MM.1S (cell line): ENCODE results near the gene PCDH9.

Source experiments
- DNase-seq: peaks from one replicate; pipeline ENCODE4 v3.0.0-alpha.2; 2015
- H2AFZ ChIP-seq: fragments of 300-600 bp; sonication (generic); 2 replicates; pipeline ENCODE4 v1.6.0; 2016; ENCODE audit warnings: antibody characterized with exemption, low read length
- H3F3A ChIP-seq: fragments of 300-600 bp; sonication (generic); 2 replicates; pipeline ENCODE4 v1.6.1; 2016; ENCODE audit warnings: mild to moderate bottlenecking, antibody characterized with exemption, low read length, moderate library complexity, mixed read lengths; ENCODE audit not compliant: insufficient read depth
- H3K27ac ChIP-seq: fragments of 300-600 bp; sonication (generic); 2 replicates; pipeline ENCODE4 v1.5.1; 2016; ENCODE audit warnings: mild to moderate bottlenecking, low read length
- H3K27me3 ChIP-seq: fragments of 300-600 bp; sonication (generic); replicated peaks from 2 replicates; pipeline ENCODE4 v1.6.0; 2016; ENCODE audit warnings: low read length; ENCODE audit not compliant: insufficient read depth
- H3K36me3 ChIP-seq: fragments of 300-600 bp; sonication (generic); replicated peaks from 2 replicates; pipeline ENCODE4 v1.6.1; 2016; ENCODE audit warnings: mild to moderate bottlenecking, low read length, mixed read lengths; ENCODE audit not compliant: insufficient read depth
- H3K4me1 ChIP-seq: fragments of 300-600 bp; sonication (generic); 2 replicates; pipeline ENCODE4 v1.6.1; 2016; ENCODE audit warnings: low read length, mixed read lengths
- H3K4me2 ChIP-seq: fragments of 300-600 bp; sonication (generic); 2 replicates; pipeline ENCODE4 v1.6.0; 2016; ENCODE audit warnings: low read depth, low read length
- H3K4me3 ChIP-seq: fragments of 300-600 bp; sonication (generic); 2 replicates; pipeline ENCODE4 v1.5.1; 2016; ENCODE audit warnings: low read length, mixed read lengths
- H3K79me2 ChIP-seq: fragments of 300-600 bp; sonication (generic); 2 replicates; pipeline ENCODE4 v1.6.1; 2016; ENCODE audit warnings: mixed run types, low read length, mixed read lengths
- H3K9ac ChIP-seq: fragments of 300-600 bp; sonication (generic); 2 replicates; pipeline ENCODE4 v1.6.1; 2016; ENCODE audit warnings: low read length, mixed read lengths
- H3K9me2 ChIP-seq: fragments of 300-600 bp; sonication (generic); replicated peaks from 2 replicates; pipeline ENCODE4 v1.6.1; 2016; ENCODE audit warnings: mild to moderate bottlenecking, low read length, mixed read lengths; ENCODE audit not compliant: insufficient read depth
- H3K9me3 ChIP-seq: fragments of 300-600 bp; sonication (generic); replicated peaks from 2 replicates; pipeline ENCODE4 v1.6.1; 2016; ENCODE audit warnings: mild to moderate bottlenecking, low read length, mixed read lengths; ENCODE audit not compliant: insufficient read depth
- H4K20me1 ChIP-seq: fragments of 300-600 bp; sonication (generic); 2 replicates; pipeline ENCODE4 v1.6.1; 2016; ENCODE audit warnings: mild to moderate bottlenecking, low read length, moderate library complexity, mixed read lengths; ENCODE audit not compliant: insufficient read depth
- CTCF ChIP-seq: fragments of 300-600 bp; sonication (generic); IDR thresholded peaks from 2 replicates; pipeline ENCODE4 v1.5.1; 2016; ENCODE audit warnings: antibody characterized with exemption, low read length, mixed read lengths
- EZH2 ChIP-seq: fragments of 300-600 bp; sonication (generic); optimal IDR thresholded peaks from 2 replicates; pipeline ENCODE3; 2017; ENCODE audit warnings: low read depth, mild to moderate bottlenecking, antibody characterized with exemption, low read length, mixed read lengths
- EZH2phosphoT487 ChIP-seq: fragments of 300-600 bp; sonication (generic); IDR thresholded peaks from 2 replicates; pipeline ENCODE4 v1.6.1; 2018; ENCODE audit warnings: antibody characterized with exemption, low read length

The PCDH9 gene

GRCh38 chr13:67107979-67108378 is 122.2 kb downstream of the PCDH9 start:
- no peak overlapping the region for H3K27ac ChIP-seq
- no peaks in the 10 kb centered on the region for H3K4me1 ChIP-seq
- no peaks in the 10 kb centered on the region for H3K27me3 ChIP-seq
- no peaks in the 10 kb centered on the region for H3K36me3 ChIP-seq
- no peaks in the 10 kb centered on the region for H3K79me2 ChIP-seq
- no peak for TF ChIP-seq EZH2phosphoT487
- TF ChIP-seq CTCF, result no peak
- no peak for TF ChIP-seq EZH2
- DNase-seq, result no peak
- no peak overlapping the region for H2AFZ ChIP-seq
- H3K9me2 ChIP-seq, result no peaks in the 10 kb centered on the region
- no peaks in the 10 kb centered on the region for H3K9me3 ChIP-seq
- H3F3A ChIP-seq, result no peaks in the 10 kb centered on the region
- H3K4me3 ChIP-seq, result no peak overlapping the region
- no peaks in the 10 kb centered on the region for H4K20me1 ChIP-seq
- H3K9ac ChIP-seq, result no peak overlapping the region
- no peak overlapping the region for H3K4me2 ChIP-seq

- Histone ChIP-seq H3K4me1 (no peaks in the 10 kb centered on the region), H3K9ac (no peak overlapping the region), H3K4me2 (no peak overlapping the region), H2AFZ (no peak overlapping the region), H4K20me1 (no peaks in the 10 kb centered on the region), H3K36me3 (no peaks in the 10 kb centered on the region), H3K79me2 (no peaks in the 10 kb centered on the region), H3F3A (no peaks in the 10 kb centered on the region), H3K27ac (no peak overlapping the region), H3K27me3 (no peaks in the 10 kb centered on the region), H3K9me3 (no peaks in the 10 kb centered on the region), H3K4me3 (no peak overlapping the region), H3K9me2 (no peaks in the 10 kb centered on the region)
- DNase-seq, result no peak
- TF ChIP-seq EZH2 (no peak), EZH2phosphoT487 (no peak), CTCF (no peak)
These were observed 123.6 kb downstream of the PCDH9 start for GRCh38 chr13:67106502-67107057.

- Histone ChIP-seq H3K4me2 (no peak overlapping the region), H4K20me1 (no peaks in the 10 kb centered on the region), H3K36me3 (no peaks in the 10 kb centered on the region)
These were observed 128.2 kb downstream of the PCDH9 start for GRCh38 chr13:67101730-67102467.

More at GRCh38 chr13:67101730-67102467, 128.2 kb downstream of the PCDH9 start:
- no peak for DNase-seq
- Histone ChIP-seq H3K27me3 (no peaks in the 10 kb centered on the region), H2AFZ (no peak overlapping the region), H3K4me3 (no peak overlapping the region), H3K9me2 (no peaks in the 10 kb centered on the region), H3K4me1 (no peaks in the 10 kb centered on the region), H3K9ac (no peak overlapping the region), H3K9me3 (no peaks in the 10 kb centered on the region), H3K27ac (no peak overlapping the region), H3K79me2 (no peaks in the 10 kb centered on the region), H3F3A (no peaks in the 10 kb centered on the region)
- TF ChIP-seq EZH2 (no peak), CTCF (no peak), EZH2phosphoT487 (no peak)
